ENCODE measurements around the gene PEAR1.

The PEAR1 gene

GRCh38 chr1:156858959-156859522 lies 34.5 kb upstream of the PEAR1 start, which contains the start of gene INSRR:
Gene INSRR (minus strand): TSS chr1:156859117. CDS start chr1:156858621, 496 bp downstream.
- no peak for TF ChIP-seq CTCF (IDR thresholded peaks at IDR 0.05; ENCODE audit: insufficient read depth, low read length, poor library complexity, severe bottlenecking)
- TF ChIP-seq EZH2phosphoT487 (conservative IDR thresholded peaks at IDR 0.05; ENCODE audit: low read length) = no peak
- no peak within 1 kb of the TSS for H2AFZ ChIP-seq (ENCODE audit: low read depth, low read length, severe bottlenecking)
- H3K4me2 ChIP-seq (ENCODE audit: low read depth, low read length, poor library complexity, severe bottlenecking) = no peak within 1 kb of the TSS
- H3K36me3 ChIP-seq (ENCODE audit: low read length) = no peaks in the 10 kb centered on the region
- H3K79me2 ChIP-seq (ENCODE audit: insufficient read depth, low read length) = no peaks in the 10 kb centered on the region
- H3K27me3 ChIP-seq (ENCODE audit: low read length) = no peaks in the 10 kb centered on the region
- H3K4me3 ChIP-seq (ENCODE audit: insufficient read depth, low read length, poor library complexity, severe bottlenecking) = no peak within 1 kb of the TSS
- H3K9ac ChIP-seq (ENCODE audit: low read length) = no peak within 1 kb of the TSS
- H3F3A ChIP-seq (ENCODE audit: insufficient read depth) = no peaks in the 10 kb centered on the region
- no peaks in the 10 kb centered on the region for H3K9me3 ChIP-seq (ENCODE audit: insufficient read depth, low read length)
- H4K20me1 ChIP-seq (ENCODE audit: low read depth, low read length) = no peaks in the 10 kb centered on the region
- H3K9me2 ChIP-seq (replicated peaks; ENCODE audit: insufficient read depth, low read length) = no peaks in the 10 kb centered on the region
- H3K27ac ChIP-seq (ENCODE audit: low read depth, low read length) = no peak within 1 kb of the TSS

GRCh38 chr1:156859523-156860112 lies 33.9 kb upstream of the PEAR1 start:
- Histone ChIP-seq H2AFZ (ENCODE audit: low read depth, low read length, severe bottlenecking) (no peak overlapping the region), H3K4me2 (ENCODE audit: low read depth, low read length, poor library complexity, severe bottlenecking) (no peak overlapping the region), H3F3A (ENCODE audit: insufficient read depth) (no peaks in the 10 kb centered on the region), H3K27me3 (ENCODE audit: low read length) (no peaks in the 10 kb centered on the region), H4K20me1 (ENCODE audit: low read depth, low read length) (no peaks in the 10 kb centered on the region), H3K27ac (ENCODE audit: low read depth, low read length) (no peak overlapping the region), H3K9me2 (replicated peaks; ENCODE audit: insufficient read depth, low read length) (no peaks in the 10 kb centered on the region), H3K79me2 (ENCODE audit: insufficient read depth, low read length) (no peaks in the 10 kb centered on the region), H3K36me3 (ENCODE audit: low read length) (no peaks in the 10 kb centered on the region), H3K9ac (ENCODE audit: low read length) (no peak overlapping the region), H3K9me3 (ENCODE audit: insufficient read depth, low read length) (no peaks in the 10 kb centered on the region), H3K4me3 (ENCODE audit: insufficient read depth, low read length, poor library complexity, severe bottlenecking) (no peak overlapping the region)
- no peak for TF ChIP-seq CTCF (IDR thresholded peaks at IDR 0.05; ENCODE audit: insufficient read depth, low read length, poor library complexity, severe bottlenecking)
- no peak for TF ChIP-seq EZH2phosphoT487 (conservative IDR thresholded peaks at IDR 0.05; ENCODE audit: low read length)

- Histone ChIP-seq H3F3A (ENCODE audit: insufficient read depth) (no peaks in the 10 kb centered on the region), H3K79me2 (ENCODE audit: insufficient read depth, low read length) (no peaks in the 10 kb centered on the region), H3K27ac (ENCODE audit: low read depth, low read length) (no peak overlapping the region), H3K36me3 (ENCODE audit: low read length) (no peaks in the 10 kb centered on the region), H3K4me3 (ENCODE audit: insufficient read depth, low read length, poor library complexity, severe bottlenecking) (peak overlapping the region; percentile 48), H4K20me1 (ENCODE audit: low read depth, low read length) (no peaks in the 10 kb centered on the region), H2AFZ (ENCODE audit: low read depth, low read length, severe bottlenecking) (peak overlapping the region; percentile 66), H3K9me2 (replicated peaks; ENCODE audit: insufficient read depth, low read length) (no peaks in the 10 kb centered on the region), H3K27me3 (ENCODE audit: low read length) (no peaks in the 10 kb centered on the region), H3K4me2 (ENCODE audit: low read depth, low read length, poor library complexity, severe bottlenecking) (peak overlapping the region; percentile 57), H3K9me3 (ENCODE audit: insufficient read depth, low read length) (no peaks in the 10 kb centered on the region), H3K9ac (ENCODE audit: low read length) (peak overlapping the region; percentile 21; the same call in 1 of the 2 replicates)
- no peak for TF ChIP-seq EZH2phosphoT487 (conservative IDR thresholded peaks at IDR 0.05; ENCODE audit: low read length)
- TF ChIP-seq CTCF (IDR thresholded peaks at IDR 0.05; ENCODE audit: insufficient read depth, low read length, poor library complexity, severe bottlenecking) = peak; percentile 30
These were observed 33.3 kb upstream of the PEAR1 start for GRCh38 chr1:156860113-156860627.

Measured in SU-DHL-6 (cell line).